Keratinocyte (primary cell): ENCODE data around the gene PCID2. TPM values are rescaled to one million over a fixed set of nuclear protein-coding genes. Genes with fewer than 3 reads are reported as not detected.

ENCODE experiments used
- DNase-seq: peaks from one replicate; pipeline ENCODE4 v3.0.0-alpha.2; 2011; ENCODE audit warnings: low read depth, missing footprints, low spot score
- FAIRE-seq: peaks from 2 replicates; lab custom pipeline; 2011; peaks lifted over from hg19 to GRCh38; lab: Jason Lieb, UNC
- H2AFZ ChIP-seq: 2 replicates; pipeline ENCODE4 v1.6.0; 2012; ENCODE audit warnings: low read length, control low read depth, inconsistent platforms; ENCODE audit not compliant: control insufficient read depth
- H3K27ac ChIP-seq: 2 replicates; pipeline ENCODE4 v1.5.1; 2011; ENCODE audit warnings: low read length; ENCODE audit not compliant: control insufficient read depth, insufficient read depth
- H3K27me3 ChIP-seq: 3 replicates; pipeline ENCODE4 v1.6.0; 2011; ENCODE audit warnings: low read length; ENCODE audit not compliant: control insufficient read depth, insufficient read depth; ENCODE audit errors: extremely low read depth
- H3K36me3 ChIP-seq, 2 experiments: 2 replicates in 1 of 2; 3 replicates in 1 of 2; pipeline ENCODE4 v1.5.1; 2011; ENCODE audit warnings: low read length in 2 of 2, mild to moderate bottlenecking in 1 of 2; ENCODE audit not compliant: control insufficient read depth in 2 of 2, insufficient read depth in 2 of 2; ENCODE audit errors: extremely low read depth in 1 of 2
- H3K4me1 ChIP-seq: 3 replicates; pipeline ENCODE4 v1.5.1; 2011; ENCODE audit warnings: low read length; ENCODE audit not compliant: control insufficient read depth, insufficient read depth; ENCODE audit errors: extremely low read depth
- H3K4me2 ChIP-seq: 3 replicates; pipeline ENCODE4 v1.6.0; 2011; ENCODE audit warnings: low read depth, low read length; ENCODE audit not compliant: control insufficient read depth, insufficient read depth; ENCODE audit errors: extremely low read depth
- H3K4me3 ChIP-seq, 3 experiments: fragments of 200-600 bp in 1 of 3; sonication (generic) in 1 of 3; 2 replicates in 2 of 3; 3 replicates in 1 of 3; pipeline ENCODE4 v1.5.1; 2011 to 2016; ENCODE audit warnings: low read length in 3 of 3, mild to moderate bottlenecking in 3 of 3, control low read depth in 2 of 3, inconsistent platforms in 1 of 3, low read depth in 1 of 3, mixed read lengths in 1 of 3, mixed run types in 1 of 3, moderate library complexity in 1 of 3; ENCODE audit not compliant: control insufficient read depth in 2 of 3, insufficient read depth in 2 of 3; ENCODE audit errors: extremely low read depth in 1 of 3
- H3K79me2 ChIP-seq: 2 replicates; pipeline ENCODE4 v1.6.0; 2012; ENCODE audit warnings: low read length; ENCODE audit not compliant: control insufficient read depth, insufficient read depth
- H3K9ac ChIP-seq: 3 replicates; pipeline ENCODE4 v1.6.0; 2011; ENCODE audit warnings: low read length; ENCODE audit not compliant: control insufficient read depth, insufficient read depth; ENCODE audit errors: extremely low read depth
- H3K9me1 ChIP-seq: 3 replicates; pipeline ENCODE4 v1.6.0; 2011; ENCODE audit warnings: low read length; ENCODE audit not compliant: control insufficient read depth, insufficient read depth; ENCODE audit errors: extremely low read depth
- H3K9me3 ChIP-seq: 2 replicates; pipeline ENCODE4 v1.5.1; 2012; ENCODE audit warnings: low read depth, low read length; ENCODE audit not compliant: control insufficient read depth
- H4K20me1 ChIP-seq: 3 replicates; pipeline ENCODE4 v1.6.0; 2011; ENCODE audit warnings: low read length; ENCODE audit not compliant: control insufficient read depth, insufficient read depth; ENCODE audit errors: extremely low read depth
- CTCF ChIP-seq, 3 experiments: IDR thresholded peaks in 1 of 3; conservative IDR thresholded peaks in 1 of 3; optimal IDR thresholded peaks in 1 of 3; 2 replicates in 2 of 3; 3 replicates in 1 of 3; pipeline versions ENCODE3 to v1.5.1; 2011; ENCODE audit warnings: low read length in 3 of 3, mild to moderate bottlenecking in 3 of 3, moderate library complexity in 2 of 3, control low read depth in 1 of 3, inconsistent platforms in 1 of 3; ENCODE audit not compliant: insufficient read depth in 2 of 3; ENCODE audit errors: extremely low read depth in 1 of 3
- EZH2 ChIP-seq: IDR thresholded peaks from one replicate; pipeline ENCODE4 v1.6.1; 2012; ENCODE audit warnings: inconsistent platforms, mild to moderate bottlenecking, low read length, moderate library complexity
- dilution Hi-C: fragments of 300-500 bp; cut with MboI; formaldehyde crosslinking; loops from one replicate; pipeline ENCODE4 v1.7.0; 2020; ENCODE audit warnings: low sequenced_read_pairs; ENCODE audit not compliant: extremely low pct_ligation_motif_present
- polyA plus RNA-seq, 5 experiments: library from polyadenylated mRNA; depleted of rRNA in 3 of 5; stranded (reverse) in 3 of 5; stranded (forward) in 1 of 5; unstranded in 1 of 5; fragments of >200 nt; gene quantifications; 1 replicate in 1 of 5; 2 replicates in 3 of 5; 3 replicates in 1 of 5; pipeline versions ENCODE4 v1.2.1 to v1.2.3, GENCODE V29; 2011 to 2012; ENCODE audit warnings: missing spikeins in 2 of 5, low read depth in 1 of 5, low replicate concordance in 1 of 5

Gene PCID2
- polyA plus RNA-seq, 1 donor (not counting 4 experiments of a cell fraction or from before 2014, with no cell fraction given), result 76.5 TPM

GRCh38 chr13:113171250-113172125 lies 37.0 kb downstream of the PCID2 start:
- no peak for FAIRE-seq
- no peak overlapping the region for H3K4me2 ChIP-seq
- H3K4me3 ChIP-seq, result no peak overlapping the region
- no peak for DNase-seq
- H2AFZ ChIP-seq, result no peak overlapping the region
- H3K79me2 ChIP-seq, result no peaks in the 10 kb centered on the region
- no peaks in the 10 kb centered on the region for H3K9me1 ChIP-seq
- dilution Hi-C loops, result no loop called here
- TF ChIP-seq CTCF (optimal IDR thresholded peaks at IDR 0.05 in 1 of 3, IDR thresholded peaks at IDR 0.05 in 1 of 3, conservative IDR thresholded peaks at IDR 0.05 in 1 of 3; ENCODE audit: extremely low read depth in 1 of 3, insufficient read depth in 2 of 3, low read length in 3 of 3), result no peak
- no peak for TF ChIP-seq EZH2
- H3K27ac ChIP-seq, result no peak overlapping the region
- no peaks in the 10 kb centered on the region for H3K4me1 ChIP-seq
- no peaks in the 10 kb centered on the region for H3K9me3 ChIP-seq
- H3K9ac ChIP-seq, result no peak overlapping the region
- no peaks in the 10 kb centered on the region for H4K20me1 ChIP-seq
- no peaks in the 10 kb centered on the region for H3K27me3 ChIP-seq
- H3K36me3 ChIP-seq, result peaks cover 11 to 19% of the 10 kb centered on the region in 2 experiments

GRCh38 chr13:113170511-113170910 lies 38.0 kb downstream of the PCID2 start:
- Histone ChIP-seq H3K36me3 (peaks cover 9 to 18% of the 10 kb centered on the region in 2 experiments), H3K4me3 (no peak overlapping the region), H4K20me1 (no peaks in the 10 kb centered on the region), H3K9ac (no peak overlapping the region), H3K79me2 (no peaks in the 10 kb centered on the region), H3K4me2 (no peak overlapping the region), H2AFZ (no peak overlapping the region), H3K27ac (no peak overlapping the region), H3K27me3 (no peaks in the 10 kb centered on the region), H3K9me3 (no peaks in the 10 kb centered on the region), H3K9me1 (no peaks in the 10 kb centered on the region), H3K4me1 (no peaks in the 10 kb centered on the region)
- TF ChIP-seq CTCF (optimal IDR thresholded peaks at IDR 0.05 in 1 of 3, IDR thresholded peaks at IDR 0.05 in 1 of 3, conservative IDR thresholded peaks at IDR 0.05 in 1 of 3; ENCODE audit: extremely low read depth in 1 of 3, insufficient read depth in 2 of 3, low read length in 3 of 3), result no peak
- TF ChIP-seq EZH2, result no peak
- FAIRE-seq (no peak), DNase-seq (no peak)
- dilution Hi-C loops, result no loop called here
